GM15510 (cell line): Measurements from ENCODE around the gene PSMD4.
A peak's percentile ranks its signal among the peaks of the same experiment; 100 is the strongest.

Experiments used
- POLR2A ChIP-seq: IDR thresholded peaks from 3 replicates; pipeline ENCODE4 v1.6.1; 2011; ENCODE audit warnings: borderline replicate concordance; ENCODE audit not compliant: insufficient read length; ENCODE audit errors: extremely low read depth

Gene PSMD4

GRCh38 chr1:151287767-151288500 lies 33.4 kb downstream of the PSMD4 start:
- no peak for TF ChIP-seq POLR2A

DNA sequence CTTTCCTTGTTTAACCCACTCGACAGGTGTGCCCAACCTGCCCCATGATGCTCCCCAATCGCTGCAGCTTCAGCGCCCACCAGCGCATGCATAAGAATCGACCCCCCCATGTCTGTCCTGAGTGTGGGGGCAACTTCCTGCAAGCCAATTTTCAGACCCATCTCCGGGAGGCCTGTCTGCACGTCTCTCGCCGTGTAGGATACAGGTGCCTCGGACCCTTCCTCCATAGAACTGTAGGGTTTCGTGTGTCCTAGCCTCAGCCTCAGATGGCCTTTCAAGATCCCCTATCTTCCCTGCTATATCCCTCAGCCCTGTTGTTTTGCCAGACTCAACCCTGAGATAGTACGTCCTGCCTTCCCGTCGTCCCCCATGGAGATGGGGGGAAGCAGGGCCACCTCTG lies 34.0 kb downstream of the PSMD4 start:
- no peak for TF ChIP-seq POLR2A

DNA sequence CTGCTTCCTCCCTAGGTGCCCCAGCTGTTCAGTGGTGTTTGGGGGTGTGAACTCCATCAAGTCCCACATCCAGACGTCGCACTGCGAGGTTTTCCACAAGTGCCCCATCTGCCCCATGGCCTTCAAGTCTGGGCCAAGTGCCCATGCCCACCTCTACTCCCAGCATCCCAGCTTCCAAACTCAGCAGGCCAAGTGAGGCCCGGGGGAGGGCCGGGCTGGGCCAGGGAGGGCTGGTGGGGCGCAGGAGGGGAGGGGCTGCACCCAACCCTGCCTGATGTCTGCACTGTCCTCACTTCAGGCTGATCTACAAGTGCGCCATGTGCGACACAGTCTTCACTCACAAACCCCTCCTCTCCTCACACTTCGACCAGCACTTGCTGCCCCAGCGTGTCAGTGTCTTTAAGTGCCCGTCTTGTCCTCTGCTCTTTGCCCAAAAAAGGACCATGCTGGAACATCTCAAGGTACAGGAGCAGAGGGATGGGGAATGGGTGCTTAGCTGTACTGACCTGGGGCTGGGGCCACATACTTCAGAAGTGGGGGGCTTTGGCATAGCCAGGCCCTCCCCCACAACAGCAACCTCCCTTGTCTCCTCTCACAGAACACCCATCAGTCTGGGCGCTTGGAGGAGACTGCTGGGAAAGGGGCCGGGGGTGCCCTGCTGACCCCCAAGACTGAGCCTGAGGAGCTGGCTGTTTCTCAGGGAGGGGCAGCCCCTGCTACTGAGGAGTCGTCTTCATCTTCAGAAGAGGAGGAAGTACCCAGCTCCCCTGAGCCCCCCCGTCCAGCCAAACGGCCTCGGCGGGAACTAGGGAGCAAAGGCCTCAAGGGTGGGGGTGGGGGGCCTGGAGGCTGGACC lies 34.8 kb downstream of the PSMD4 start:
- no peak for TF ChIP-seq POLR2A

- peak; percentile 11 for TF ChIP-seq POLR2A
These were observed 35.6 kb downstream of the PSMD4 start for GRCh38 chr1:151289991-151290708.

DNA sequence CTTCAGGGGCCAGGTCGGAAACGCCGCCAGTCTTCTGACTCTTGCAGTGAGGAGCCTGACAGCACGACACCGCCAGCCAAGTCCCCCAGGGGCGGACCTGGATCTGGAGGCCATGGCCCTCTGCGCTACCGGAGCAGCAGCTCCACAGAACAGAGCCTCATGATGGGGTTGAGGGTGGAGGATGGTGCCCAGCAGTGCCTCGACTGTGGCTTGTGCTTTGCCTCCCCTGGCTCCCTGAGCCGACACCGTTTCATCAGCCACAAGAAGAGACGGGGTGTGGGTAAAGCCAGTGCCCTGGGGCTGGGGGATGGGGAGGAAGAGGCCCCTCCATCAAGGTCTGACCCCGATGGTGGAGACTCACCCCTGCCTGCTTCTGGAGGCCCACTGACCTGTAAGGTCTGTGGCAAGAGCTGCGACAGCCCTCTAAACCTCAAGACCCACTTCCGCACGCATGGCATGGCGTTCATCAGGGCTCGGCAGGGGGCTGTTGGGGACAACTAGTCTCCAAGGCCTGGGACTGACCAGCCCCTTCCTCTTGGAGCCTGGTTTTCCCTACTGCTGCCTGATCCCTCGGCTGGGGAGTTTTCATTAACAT lies 36.3 kb downstream of the PSMD4 start:
- peak; percentile 10 for TF ChIP-seq POLR2A

- no peak for TF ChIP-seq POLR2A
These were observed 37.9 kb downstream of the PSMD4 start for GRCh38 chr1:151292207-151293030.

DNA sequence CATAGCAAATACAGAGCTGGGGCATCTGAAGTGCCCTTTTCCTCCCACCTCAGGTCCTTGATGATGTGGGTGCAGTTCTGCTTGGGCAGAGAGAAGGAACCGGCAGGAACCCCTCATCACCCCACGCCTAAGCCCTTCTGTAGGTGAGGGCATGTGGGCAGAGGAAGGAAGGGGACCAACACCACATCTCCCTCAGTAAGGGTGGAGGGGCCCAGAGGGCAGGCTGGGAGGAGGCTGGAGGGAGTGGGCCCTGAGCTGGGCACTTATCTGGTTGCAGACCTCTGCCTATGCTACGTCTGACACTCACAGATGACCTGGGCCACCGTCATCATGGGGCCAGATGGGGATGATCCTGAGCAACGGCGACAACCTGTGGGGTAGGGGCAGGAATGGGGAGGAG lies 38.6 kb downstream of the PSMD4 start:
- no peak for TF ChIP-seq POLR2A

- TF ChIP-seq POLR2A, result no peak
These were observed 40.4 kb downstream of the PSMD4 start for GRCh38 chr1:151294742-151295462.

DNA sequence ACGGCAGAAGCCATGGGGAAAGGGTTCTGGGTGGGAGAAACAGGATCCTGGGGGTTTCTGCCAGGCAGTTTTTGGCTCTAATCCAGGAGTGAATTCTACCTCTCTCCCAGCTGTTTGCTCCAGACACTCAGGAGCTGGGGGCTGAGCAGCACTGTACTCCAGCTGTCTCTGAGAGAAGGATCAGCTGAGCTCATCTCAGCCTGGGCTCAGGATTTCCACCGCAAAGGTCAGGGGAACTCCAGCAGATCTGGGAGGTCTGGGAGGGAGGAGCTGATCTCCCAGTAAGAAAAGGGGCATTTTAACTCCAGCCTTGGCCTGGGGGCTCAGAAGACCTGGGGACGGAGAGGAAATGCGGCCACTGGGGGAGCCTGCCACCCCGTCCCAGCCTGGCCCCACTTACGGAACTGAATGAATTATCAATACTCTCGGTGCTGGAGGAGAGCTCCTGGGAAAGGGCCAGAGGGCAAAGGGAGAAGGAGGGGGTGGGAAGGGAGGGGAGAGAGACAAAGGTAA lies 55.3 kb downstream of the PSMD4 start:
- TF ChIP-seq POLR2A, result no peak

GRCh38 chr1:151311011-151311410 lies 56.5 kb downstream of the PSMD4 start:
- no peak for TF ChIP-seq POLR2A

DNA sequence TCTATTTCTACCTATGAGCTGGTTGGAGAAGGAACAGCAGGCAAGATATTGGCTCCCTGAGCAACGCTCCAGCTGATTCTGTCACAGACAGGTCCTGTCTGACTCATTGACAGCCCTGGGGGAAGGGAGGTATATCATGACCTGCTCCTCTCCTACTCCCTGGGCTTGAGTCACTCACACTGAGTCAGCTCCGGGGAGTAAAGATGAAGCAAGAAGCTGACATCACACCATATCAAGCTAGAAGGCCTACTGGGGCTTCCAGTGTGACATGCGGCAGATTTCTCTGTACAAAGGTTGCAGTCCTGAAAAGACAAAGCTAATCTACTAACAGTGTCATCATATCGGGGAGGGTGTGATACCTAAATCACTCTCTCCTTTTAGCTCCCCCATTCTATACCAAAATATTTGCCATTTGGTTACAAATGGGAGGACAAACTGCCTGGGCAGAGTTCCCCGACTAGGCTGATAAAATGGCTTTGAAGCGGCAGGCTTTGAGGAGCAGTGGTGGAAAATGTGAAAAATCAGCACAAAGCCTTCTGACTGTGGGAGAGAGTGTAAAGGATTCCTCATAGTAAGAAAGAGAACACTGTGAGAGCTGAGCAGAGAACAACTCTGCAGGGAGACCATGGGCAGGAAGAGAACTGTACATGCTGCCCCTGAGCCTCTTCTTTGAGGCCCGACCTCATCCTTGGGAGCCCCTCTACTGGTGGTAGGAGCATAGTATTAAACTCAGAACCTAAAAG lies 57.2 kb downstream of the PSMD4 start:
- TF ChIP-seq POLR2A, result no peak

DNA sequence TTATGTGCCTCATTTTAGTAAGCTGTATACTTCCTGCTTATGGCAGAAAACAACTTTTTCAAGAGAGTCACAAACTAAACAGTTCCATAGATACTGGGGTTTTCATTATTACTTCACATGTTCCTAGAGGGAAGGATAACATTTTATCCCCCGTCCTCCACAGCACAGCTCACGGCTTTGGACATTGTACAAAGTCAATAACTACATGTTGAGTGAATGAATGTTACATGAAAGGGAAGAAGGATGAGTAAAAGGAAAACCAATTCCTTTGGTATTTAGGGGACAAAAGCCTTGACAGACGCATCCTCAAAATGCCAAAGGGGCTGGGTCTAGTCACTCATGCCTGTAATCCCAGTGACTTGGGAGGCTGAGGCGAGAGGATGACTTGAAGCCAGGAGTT lies 57.9 kb downstream of the PSMD4 start:
- TF ChIP-seq POLR2A, result no peak
